HG03097 (cell line): ENCODE measurements around the gene TRIM47.
"Not testable (repeated sequence)": the region's sequence is repeated elsewhere in the genome, so short reads cannot be mapped to it uniquely, and the experiment has no call there.

Source experiments
- ATAC-seq: cut with Tn5 transposase; IDR thresholded peaks from one replicate; pipeline ENCODE4 v1.9.1; 2021; ENCODE audit not compliant: unreplicated experiment, low FRiP score

Gene TRIM47

GRCh38 chr17:75892556-75893224 lies 14.3 kb upstream of the TRIM47 start:
- no peak for ATAC-seq

GRCh38 chr17:75891605-75892555 lies 13.5 kb upstream of the TRIM47 start:
- no peak for ATAC-seq

- ATAC-seq: no peak
Observed at GRCh38 chr17:75891022-75891604, 12.7 kb upstream of the TRIM47 start.

GRCh38 chr17:75889454-75889853 lies 11.1 kb upstream of the TRIM47 start:
- ATAC-seq: no peak

GRCh38 chr17:75888484-75888883 lies 10.1 kb upstream of the TRIM47 start:
- ATAC-seq: no peak

GRCh38 chr17:75885860-75886259 lies 7.5 kb upstream of the TRIM47 start:
- ATAC-seq: not testable (repeated sequence)

GRCh38 chr17:75885431-75885830 lies 7.0 kb upstream of the TRIM47 start:
- ATAC-seq: no peak

GRCh38 chr17:75881678-75882454 lies 3.5 kb upstream of the TRIM47 start:
- no peak for ATAC-seq

- no peak for ATAC-seq
Observed at GRCh38 chr17:75880266-75880665, 1.9 kb upstream of the TRIM47 start.

- no peak for ATAC-seq
Observed at GRCh38 chr17:75877752-75878173, 618 bp downstream of the TRIM47 start.

- no peak for ATAC-seq
Observed at GRCh38 chr17:75876938-75877751, 1.2 kb downstream of the TRIM47 start.

- ATAC-seq: no peak
Observed at GRCh38 chr17:75876190-75876937, 2.0 kb downstream of the TRIM47 start.

GRCh38 chr17:75875940-75876189 lies 2.5 kb downstream of the TRIM47 start:
- no peak for ATAC-seq

GRCh38 chr17:75875182-75875939 lies 3.0 kb downstream of the TRIM47 start:
- ATAC-seq: no peak

GRCh38 chr17:75874323-75875181 lies 3.8 kb downstream of the TRIM47 start:
- ATAC-seq: no peak

- ATAC-seq: no peak
Observed at GRCh38 chr17:75873587-75874322, 4.6 kb downstream of the TRIM47 start.
